Liver (tissue), 10 donors: ENCODE results near the gene UPK2. TPM values are rescaled to one million over a fixed set of nuclear protein-coding genes. Genes with fewer than 3 reads are reported as not detected.

ENCODE experiments used
- DNase-seq: peaks from one replicate; pipeline ENCODE4 v3.0.0-alpha.2; 2017; ENCODE audit warnings: low spot score
- H3K27ac ChIP-seq, 2 donors: one replicate each; pipeline ENCODE4 v1.7.0; 2013; ENCODE audit warnings: inconsistent platforms in 2 of 2, low read length in 2 of 2, control low read depth in 1 of 2, low read depth in 1 of 2, mild to moderate bottlenecking in 1 of 2
- H3K27me3 ChIP-seq, 4 donors: one replicate each; pipeline versions ENCODE4 v1.6.1 to v1.7.0; 2013; ENCODE audit warnings: low read length in 3 of 4, inconsistent platforms in 1 of 4, mild to moderate bottlenecking in 1 of 4, moderate library complexity in 1 of 4; ENCODE audit not compliant: control insufficient read depth in 4 of 4, insufficient read depth in 4 of 4
- H3K36me3 ChIP-seq, 4 donors: one replicate each; pipeline versions ENCODE4 v1.6.1 to v1.7.0; 2013; ENCODE audit warnings: low read length in 3 of 4, mild to moderate bottlenecking in 3 of 4, low read depth in 1 of 4, moderate library complexity in 1 of 4; ENCODE audit not compliant: control insufficient read depth in 4 of 4, insufficient read depth in 3 of 4
- H3K4me1 ChIP-seq, 4 donors: one replicate each; pipeline versions ENCODE4 v1.6.1 to v1.7.0; 2013; ENCODE audit warnings: low read length in 3 of 4, mild to moderate bottlenecking in 3 of 4, moderate library complexity in 1 of 4; ENCODE audit not compliant: control insufficient read depth in 4 of 4, insufficient read depth in 4 of 4
- H3K4me3 ChIP-seq, 3 donors: one replicate each; pipeline versions ENCODE4 v1.6.1 to v1.7.0; 2013; ENCODE audit warnings: low read length in 3 of 3, control low read depth in 1 of 3, low read depth in 1 of 3, mild to moderate bottlenecking in 1 of 3
- H3K9ac ChIP-seq, 2 donors: one replicate each; pipeline ENCODE4 v1.7.0; 2013; ENCODE audit warnings: low read length in 2 of 2, mild to moderate bottlenecking in 2 of 2, moderate library complexity in 2 of 2, control low read depth in 1 of 2, low read depth in 1 of 2
- H3K9me3 ChIP-seq, 4 donors: one replicate each; pipeline versions ENCODE4 v1.6.1 to v1.7.0; 2013; ENCODE audit warnings: low read length in 3 of 4; ENCODE audit not compliant: control insufficient read depth in 4 of 4
- FOXA1 ChIP-seq: IDR thresholded peaks from 2 replicates; pipeline ENCODE4 v1.6.1; 2016; ENCODE audit warnings: antibody characterized with exemption
- FOXA2 ChIP-seq: IDR thresholded peaks from 2 replicates; pipeline ENCODE4 v1.6.1; 2016; ENCODE audit warnings: antibody characterized with exemption
- GABPA ChIP-seq, 2 donors: IDR thresholded peaks in 1 of 2; conservative IDR thresholded peaks in 1 of 2; 2 replicates each; pipeline ENCODE4 v1.6.1; 2016; ENCODE audit warnings: antibody characterized with exemption in 2 of 2, mild to moderate bottlenecking in 1 of 2, moderate library complexity in 1 of 2
- HNF4A ChIP-seq, 2 donors: conservative IDR thresholded peaks; 2 replicates each; pipeline ENCODE4 v1.6.1; 2016; ENCODE audit warnings: antibody characterized with exemption in 2 of 2, mild to moderate bottlenecking in 2 of 2
- TAF1 ChIP-seq: conservative IDR thresholded peaks from 2 replicates; pipeline ENCODE4 v1.6.1; 2016; ENCODE audit warnings: antibody characterized with exemption, mild to moderate bottlenecking
- WGBS: extraction: QIAGEN DNeasy Blood & Tissue Kit; methylation state at CpG from one replicate; pipeline ENCODE4 v1.1.7; 2013; 5-methylcytosine and 5-hydroxymethylcytosine counted together
- polyA plus RNA-seq, 2 donors: library from polyadenylated mRNA; stranded (reverse) in 1 of 2; unstranded in 1 of 2; fragments of 200-250 nt in 1 of 2; fragments of >200 nt in 1 of 2; fragmentation: Nextera tagmentation in 1 of 2; extraction: Ambion mirVana in 1 of 2; gene quantifications; one replicate each; pipeline versions ENCODE4 v1.2.1 to v1.2.3, GENCODE V29; 2013 to 2015
- small RNA-seq: library from RNA; depleted of rRNA; stranded (forward); fragments of <200 nt; gene quantifications from one replicate; pipeline ENCODE3, GENCODE V24; 2014
- total RNA-seq, 2 donors: library from RNA; depleted of rRNA; stranded (reverse); fragments of >200 nt; gene quantifications; one replicate each; pipeline ENCODE4 v1.2.3, GENCODE V29; 2014
- TF ChIP-seq, protein P1 (sequence below): fragments of 150-350 bp; IDR thresholded peaks from 2 replicates; pipeline ENCODE4 v1.5.1; 2017; ENCODE audit warnings: improper control_type of control experiment, low read depth, low read length; ENCODE audit not compliant: missing input control
- TF ChIP-seq, protein P2 (sequence below): IDR thresholded peaks from 2 replicates; pipeline ENCODE4 v1.6.1; 2016; ENCODE audit warnings: antibody characterized with exemption
- donor health status: healthy.
- donor health status: healthy.
- donor health status: healthy.
- donor health status: healthy.
- donor health status: healthy.

Gene UPK2
- total and polyA plus RNA-seq, 4 donors = not detected

DNA sequence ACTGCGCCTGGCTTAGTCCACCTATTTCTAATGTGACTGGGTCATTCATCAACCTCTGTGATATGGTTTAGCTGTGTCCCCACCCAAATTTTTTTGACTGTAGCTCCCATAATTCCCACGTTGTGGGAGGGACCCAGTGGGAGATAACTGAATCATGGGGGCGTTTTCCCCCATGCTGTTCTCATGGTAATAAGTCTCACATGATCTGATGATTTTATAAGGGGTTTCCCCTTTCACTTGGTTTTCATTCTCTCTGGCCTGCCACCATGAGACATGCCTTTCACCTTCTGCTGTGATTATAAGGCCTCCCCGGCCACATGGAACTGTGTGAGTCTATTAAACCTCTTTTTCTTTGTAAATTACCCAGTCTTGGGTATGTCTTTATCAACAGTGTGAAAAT lies 50.6 kb downstream of the UPK2 start:
- Histone ChIP-seq H3K36me3 (peaks cover 3 to 21% (median 16%) of the 10 kb centered on the region in 4 donors), H3K27ac (no peak overlapping the region), H3K4me3 (no peak overlapping the region), H3K4me1 (peaks cover 0 to 2% (median 0%) of the 10 kb centered on the region in 4 donors), H3K27me3 (no peaks in the 10 kb centered on the region), H3K9me3 (no peaks in the 10 kb centered on the region), H3K9ac (no peak overlapping the region)
- DNase-seq = no peak
- TF ChIP-seq GABPA (IDR thresholded peaks at IDR 0.05 in 1 of 2, conservative IDR thresholded peaks at IDR 0.05 in 1 of 2) = no peak
- no peak for TF ChIP-seq FOXA1
- TF ChIP-seq FOXA2 = no peak
- no peak for TF ChIP-seq TAF1
- TF ChIP-seq, protein P1, sequence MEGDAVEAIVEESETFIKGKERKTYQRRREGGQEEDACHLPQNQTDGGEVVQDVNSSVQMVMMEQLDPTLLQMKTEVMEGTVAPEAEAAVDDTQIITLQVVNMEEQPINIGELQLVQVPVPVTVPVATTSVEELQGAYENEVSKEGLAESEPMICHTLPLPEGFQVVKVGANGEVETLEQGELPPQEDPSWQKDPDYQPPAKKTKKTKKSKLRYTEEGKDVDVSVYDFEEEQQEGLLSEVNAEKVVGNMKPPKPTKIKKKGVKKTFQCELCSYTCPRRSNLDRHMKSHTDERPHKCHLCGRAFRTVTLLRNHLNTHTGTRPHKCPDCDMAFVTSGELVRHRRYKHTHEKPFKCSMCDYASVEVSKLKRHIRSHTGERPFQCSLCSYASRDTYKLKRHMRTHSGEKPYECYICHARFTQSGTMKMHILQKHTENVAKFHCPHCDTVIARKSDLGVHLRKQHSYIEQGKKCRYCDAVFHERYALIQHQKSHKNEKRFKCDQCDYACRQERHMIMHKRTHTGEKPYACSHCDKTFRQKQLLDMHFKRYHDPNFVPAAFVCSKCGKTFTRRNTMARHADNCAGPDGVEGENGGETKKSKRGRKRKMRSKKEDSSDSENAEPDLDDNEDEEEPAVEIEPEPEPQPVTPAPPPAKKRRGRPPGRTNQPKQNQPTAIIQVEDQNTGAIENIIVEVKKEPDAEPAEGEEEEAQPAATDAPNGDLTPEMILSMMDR = no peak
- TF ChIP-seq, protein P2, sequence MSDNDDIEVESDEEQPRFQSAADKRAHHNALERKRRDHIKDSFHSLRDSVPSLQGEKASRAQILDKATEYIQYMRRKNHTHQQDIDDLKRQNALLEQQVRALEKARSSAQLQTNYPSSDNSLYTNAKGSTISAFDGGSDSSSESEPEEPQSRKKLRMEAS = no peak
- no peak for TF ChIP-seq HNF4A (conservative IDR thresholded peaks at IDR 0.05)
- WGBS = 95% methylated on average over 4 of the region's 4 CpGs

Small RNA genes lying within 50 kb of the gene (small RNA-seq; reads per million reads assigned to genes)
- not detected for gene AP003392.2
- not detected for gene MIR4492
- gene RF00017 = not detected
- not detected for gene RF00019
- not detected for gene RN7SL688P

Other genes with a start within 250 kb of the UPK2 start
- gene DDX6, start 165.1 kb upstream of the UPK2 start, total RNA-seq = 10 to 100 TPM; 74.5 to 98.4 TPM
- 10 to 100 TPM; 11.3 to 13.2 TPM for gene DDX6, start 165.1 kb upstream of the UPK2 start, polyA plus RNA-seq
- not detected for gene CXCR5, start 72.4 kb upstream of the UPK2 start, total RNA-seq
- under 1 TPM; 0.06 to 0.92 TPM for gene CXCR5, start 72.4 kb upstream of the UPK2 start, polyA plus RNA-seq
- gene BCL9L, start 30.4 kb upstream of the UPK2 start, total RNA-seq = 10 to 100 TPM in 1 of 2 donors, 1 to 10 TPM in 1; 6.1 to 10.2 TPM
- gene BCL9L, start 30.4 kb upstream of the UPK2 start, polyA plus RNA-seq = 10 to 100 TPM in 1 of 2 donors, 1 to 10 TPM in 1; 2.2 to 11.6 TPM
- not detected for gene FOXR1, start 15.5 kb downstream of the UPK2 start, total RNA-seq
- gene FOXR1, start 15.5 kb downstream of the UPK2 start, polyA plus RNA-seq = not detected
- 10 to 100 TPM; 12.0 to 33.6 TPM for gene CENATAC, start 41.8 kb downstream of the UPK2 start, total RNA-seq
- 10 to 100 TPM in 1 of 2 donors, 1 to 10 TPM in 1; 6.0 to 14.5 TPM for gene CENATAC, start 41.8 kb downstream of the UPK2 start, polyA plus RNA-seq
- gene RPS25, start 62.0 kb downstream of the UPK2 start, total RNA-seq = 100 to 1,000 TPM; 228 to 294 TPM
- 100 to 1,000 TPM; 477 to 499 TPM for gene RPS25, start 62.0 kb downstream of the UPK2 start, polyA plus RNA-seq
- 10 to 100 TPM; 32.8 to 35.7 TPM for gene TRAPPC4, start 62.5 kb downstream of the UPK2 start, total RNA-seq
- 10 to 100 TPM; 21.1 to 32.1 TPM for gene TRAPPC4, start 62.5 kb downstream of the UPK2 start, polyA plus RNA-seq
- 100 to 1,000 TPM in 1 of 2 donors, 10 to 100 TPM in 1; 62.7 to 184 TPM for gene SLC37A4, start 74.6 kb downstream of the UPK2 start, total RNA-seq
- 10 to 100 TPM; 93.8 to 98.7 TPM for gene SLC37A4, start 74.6 kb downstream of the UPK2 start, polyA plus RNA-seq
- gene HYOU1, start 100.9 kb downstream of the UPK2 start, total RNA-seq = 100 to 1,000 TPM in 1 of 2 donors, 10 to 100 TPM in 1; 46.3 to 270 TPM
- gene HYOU1, start 100.9 kb downstream of the UPK2 start, polyA plus RNA-seq = 100 to 1,000 TPM in 1 of 2 donors, 10 to 100 TPM in 1; 41.6 to 191 TPM
- gene VPS11, start 111.5 kb downstream of the UPK2 start, total RNA-seq = 10 to 100 TPM; 12.9 to 17.4 TPM
- gene VPS11, start 111.5 kb downstream of the UPK2 start, polyA plus RNA-seq = 10 to 100 TPM in 1 of 2 donors, 1 to 10 TPM in 1; 7.2 to 11.5 TPM
- 100 to 1,000 TPM in 1 of 2 donors, 10 to 100 TPM in 1; 10.5 to 224 TPM for gene HMBS, start 128.6 kb downstream of the UPK2 start, total RNA-seq
- gene HMBS, start 128.6 kb downstream of the UPK2 start, polyA plus RNA-seq = 10 to 100 TPM; 21.2 to 32.2 TPM
- gene DPAGT1, start 145.6 kb downstream of the UPK2 start, total RNA-seq = 10 to 100 TPM; 12.8 to 40.5 TPM
- 10 to 100 TPM; 34.3 to 48.0 TPM for gene DPAGT1, start 145.6 kb downstream of the UPK2 start, polyA plus RNA-seq
- gene C2CD2L, start 151.0 kb downstream of the UPK2 start, total RNA-seq = 1 to 10 TPM; 3.5 to 6.1 TPM
- 1 to 10 TPM; 2.5 to 6.3 TPM for gene C2CD2L, start 151.0 kb downstream of the UPK2 start, polyA plus RNA-seq
- 10 to 100 TPM; 10.2 to 14.3 TPM for gene HINFP, start 165.3 kb downstream of the UPK2 start, total RNA-seq
- gene HINFP, start 165.3 kb downstream of the UPK2 start, polyA plus RNA-seq = 1 to 10 TPM; 6.4 to 6.5 TPM
- gene ABCG4, start 192.8 kb downstream of the UPK2 start, total RNA-seq = under 1 TPM; 0.05 to 0.17 TPM
- gene ABCG4, start 192.8 kb downstream of the UPK2 start, polyA plus RNA-seq = under 1 TPM in 1 of 2 donors, not detected in 1; 0.03 TPM
- gene NLRX1, start 212.4 kb downstream of the UPK2 start, total RNA-seq = 10 to 100 TPM; 11.0 to 12.0 TPM
- 1 to 10 TPM; 4.2 to 9.8 TPM for gene NLRX1, start 212.4 kb downstream of the UPK2 start, polyA plus RNA-seq
- under 1 TPM in 1 of 2 donors, not detected in 1; 0.17 TPM for gene NHERF4, start 229.2 kb downstream of the UPK2 start, total RNA-seq
- under 1 TPM in 1 of 2 donors, not detected in 1; 0.03 TPM for gene NHERF4, start 229.2 kb downstream of the UPK2 start, polyA plus RNA-seq